ENCODE data around the gene CMKLR1.

Gene CMKLR1

GRCh38 chr12:108335349-108336119, 3.6 kb downstream of the CMKLR1 start:
- no peak for DNase-seq (ENCODE audit: low spot score)

GRCh38 chr12:108333898-108334699, 5.0 kb downstream of the CMKLR1 start:
- no peak for DNase-seq (ENCODE audit: low spot score)

- no peak for DNase-seq (ENCODE audit: low spot score)
Measured at GRCh38 chr12:108332791-108333382, 6.2 kb downstream of the CMKLR1 start.

- DNase-seq (ENCODE audit: low spot score), result no peak
Measured at GRCh38 chr12:108328420-108328819, 10.7 kb downstream of the CMKLR1 start.

GRCh38 chr12:108327621-108328344, 11.3 kb downstream of the CMKLR1 start:
- DNase-seq (ENCODE audit: low spot score), result no peak

GRCh38 chr12:108326254-108326750, 12.8 kb downstream of the CMKLR1 start:
- no peak for DNase-seq (ENCODE audit: low spot score)

GRCh38 chr12:108325549-108325948, 13.6 kb downstream of the CMKLR1 start:
- DNase-seq (ENCODE audit: low spot score), result no peak

GRCh38 chr12:108325018-108325358, 14.1 kb downstream of the CMKLR1 start:
- no peak for DNase-seq (ENCODE audit: low spot score)

GRCh38 chr12:108324351-108325017, 14.6 kb downstream of the CMKLR1 start:
- no peak for DNase-seq (ENCODE audit: low spot score)

- no peak for DNase-seq (ENCODE audit: low spot score)
Measured at GRCh38 chr12:108323581-108323980, 15.5 kb downstream of the CMKLR1 start.

GRCh38 chr12:108322998-108323397, 16.1 kb downstream of the CMKLR1 start:
- no peak for DNase-seq (ENCODE audit: low spot score)

GRCh38 chr12:108321688-108322087, 17.4 kb downstream of the CMKLR1 start:
- no peak for DNase-seq (ENCODE audit: low spot score)

GRCh38 chr12:108320507-108321293, 18.4 kb downstream of the CMKLR1 start:
- no peak for DNase-seq (ENCODE audit: low spot score)

- no peak for DNase-seq (ENCODE audit: low spot score)
Measured at GRCh38 chr12:108319277-108320234, 19.6 kb downstream of the CMKLR1 start.

- DNase-seq (ENCODE audit: low spot score), result no peak
Measured at GRCh38 chr12:108318472-108319275, 20.4 kb downstream of the CMKLR1 start.

- no peak for DNase-seq (ENCODE audit: low spot score)
Measured at GRCh38 chr12:108317308-108318234, 21.5 kb downstream of the CMKLR1 start.
